Measurements from ENCODE around the gene CACNA2D3.

Gene CACNA2D3

GRCh38 chr3:54294214-54294613 is 171.9 kb downstream of the CACNA2D3 start:
- no peak for DNase-seq

DNA sequence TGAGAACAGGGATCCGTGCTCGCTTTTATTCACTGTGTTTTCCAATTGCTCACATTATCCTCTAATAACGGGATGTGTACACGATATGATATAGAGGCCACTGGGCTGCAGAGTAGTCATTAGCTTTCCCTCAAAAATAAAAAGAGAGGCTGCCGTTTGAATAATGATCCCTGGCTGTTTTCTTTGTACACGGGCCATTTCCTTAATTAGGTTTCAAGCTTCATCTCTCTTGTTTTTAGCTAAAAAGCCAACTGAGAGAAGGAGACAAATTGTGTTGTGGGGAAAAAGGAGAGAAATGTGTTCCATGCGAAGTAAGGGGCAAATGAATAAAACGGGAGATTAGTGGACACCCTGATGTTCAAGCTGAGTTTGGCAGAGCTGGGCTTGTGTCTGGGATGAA is 174.2 kb downstream of the CACNA2D3 start:
- no peak for DNase-seq

DNA sequence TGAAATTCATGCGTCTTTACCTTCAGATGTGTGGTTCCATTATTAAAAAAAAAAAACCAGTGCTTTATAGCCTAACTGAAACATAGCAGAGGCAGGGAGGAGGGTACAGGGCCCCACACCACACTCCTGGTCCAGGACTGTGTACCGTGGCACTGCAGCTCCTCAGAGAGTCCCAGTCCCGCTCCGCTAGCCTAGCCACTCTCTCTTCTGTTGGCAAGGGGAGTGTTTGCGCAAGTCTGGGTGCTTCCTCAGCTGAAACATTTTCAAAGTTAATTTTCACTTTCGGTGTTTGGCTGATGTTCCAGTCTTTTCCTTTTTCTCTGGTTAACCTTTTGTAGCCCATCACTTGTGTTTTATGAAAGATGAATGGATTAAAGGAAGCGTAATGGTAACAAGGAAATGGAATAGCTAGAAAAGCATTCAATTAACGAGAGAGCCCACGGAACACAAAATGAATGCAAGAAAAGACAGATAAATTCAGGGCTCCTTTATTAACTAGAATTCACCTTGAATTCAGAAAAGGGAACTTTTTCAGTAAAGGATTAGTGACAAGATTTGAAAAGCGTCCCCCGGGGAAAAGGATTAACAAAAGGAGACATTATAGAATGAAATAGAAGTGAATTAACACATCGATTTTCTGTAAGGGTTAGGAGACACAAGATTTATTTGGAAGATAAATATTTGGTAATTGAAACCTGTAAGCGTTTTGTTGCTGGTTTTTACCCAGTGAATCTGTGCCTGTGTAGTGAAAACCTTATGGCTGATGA is 177.0 kb downstream of the CACNA2D3 start:
- DNase-seq = peak; percentile 16

- no peak for DNase-seq
These were observed 181.4 kb downstream of the CACNA2D3 start for GRCh38 chr3:54303517-54304375.

GRCh38 chr3:54304877-54305276 is 182.5 kb downstream of the CACNA2D3 start:
- peak; percentile 46 for DNase-seq

- DNase-seq = peak; percentile 46
These were observed 183.2 kb downstream of the CACNA2D3 start for GRCh38 chr3:54305409-54306099.

DNA sequence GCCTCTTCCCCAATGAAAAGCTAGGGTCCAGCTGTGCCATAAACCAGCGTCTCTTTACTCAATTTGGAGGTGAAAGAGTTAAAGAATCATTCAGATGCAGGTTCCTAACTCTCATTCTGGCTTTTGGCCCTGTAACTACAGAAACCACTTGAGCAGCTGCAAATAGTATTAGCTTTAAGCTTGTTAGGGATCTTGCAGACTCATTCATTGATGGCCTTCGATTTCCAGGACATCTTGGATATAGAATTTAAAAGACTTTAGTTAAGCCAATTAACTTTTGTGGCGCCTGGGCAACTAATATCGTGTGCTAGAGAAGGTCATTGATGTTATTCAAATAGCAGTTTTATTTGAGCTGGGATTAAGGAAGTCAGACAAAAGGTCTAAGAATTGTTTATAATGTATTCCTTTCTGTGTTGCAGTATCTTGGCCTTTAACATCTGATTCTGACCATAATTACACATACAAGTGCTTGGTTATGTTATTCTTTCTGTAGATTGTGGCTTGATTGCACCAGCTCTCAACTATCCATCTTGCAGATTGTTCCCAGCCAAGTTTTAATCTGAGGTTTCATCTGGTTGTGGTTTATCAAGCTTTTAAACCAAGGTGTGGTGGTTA is 185.3 kb downstream of the CACNA2D3 start:
- peak; percentile 21 for DNase-seq

- DNase-seq = no peak
These were observed 187.2 kb downstream of the CACNA2D3 start for GRCh38 chr3:54309601-54310000.

GRCh38 chr3:54311211-54311747 is 188.9 kb downstream of the CACNA2D3 start:
- DNase-seq = no peak

DNA sequence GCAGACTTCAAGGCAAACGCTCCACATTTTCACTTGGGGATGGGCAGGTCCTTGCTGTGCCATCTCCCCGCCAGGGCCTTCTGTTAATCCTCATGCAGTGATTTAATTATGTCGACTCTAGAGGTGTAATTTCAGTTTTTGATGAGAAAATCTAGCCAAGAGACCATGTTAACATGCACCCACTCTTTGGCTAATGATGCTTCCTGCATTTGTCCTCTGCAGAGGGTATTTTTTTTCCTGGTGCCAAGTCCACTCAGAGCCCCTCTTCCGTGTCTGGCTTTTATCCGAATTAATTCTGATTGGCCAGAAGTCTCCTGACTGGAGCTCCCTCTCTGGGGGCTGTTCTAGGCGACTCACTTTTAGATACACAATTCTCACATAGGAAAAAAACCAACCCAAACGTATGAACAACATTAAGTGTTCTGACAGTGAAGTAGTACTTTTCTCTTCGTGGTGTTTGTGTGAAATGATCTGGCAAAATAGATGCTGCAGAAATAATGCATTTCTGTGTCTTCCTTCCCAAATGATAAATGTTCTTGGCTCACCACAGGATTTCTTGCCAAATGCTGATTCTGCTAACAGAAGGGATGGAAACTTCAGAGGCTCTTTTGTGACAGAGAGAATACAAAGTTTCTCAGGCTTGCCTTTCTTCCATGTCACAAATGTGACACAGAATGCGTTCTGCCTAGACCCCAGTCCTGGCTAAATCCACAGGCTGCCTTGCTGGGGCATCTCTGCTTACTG is 190.0 kb downstream of the CACNA2D3 start:
- DNase-seq = peak; percentile 49

GRCh38 chr3:54313418-54313817 is 191.1 kb downstream of the CACNA2D3 start:
- DNase-seq = no peak

- DNase-seq = no peak
These were observed 199.2 kb downstream of the CACNA2D3 start for GRCh38 chr3:54321520-54321919.

DNA sequence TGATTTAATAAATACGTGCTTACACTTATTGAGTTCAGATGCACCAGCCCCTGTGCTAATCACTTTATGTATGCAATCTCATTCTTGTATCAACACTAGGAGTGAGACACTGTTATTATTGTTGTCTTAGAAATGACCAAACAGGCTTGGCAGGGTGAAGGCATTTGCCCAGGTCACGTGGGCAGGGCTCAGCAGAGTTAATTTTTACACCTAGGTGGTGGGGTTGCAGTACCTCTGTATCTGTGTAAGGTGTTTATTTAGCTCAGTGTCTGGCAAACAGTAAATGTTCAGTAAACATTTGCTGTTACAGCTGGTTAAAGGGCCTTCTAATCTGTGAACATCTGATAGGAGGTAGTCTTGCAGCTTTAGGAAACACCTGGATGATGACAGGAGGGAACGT is 200.0 kb downstream of the CACNA2D3 start:
- no peak for DNase-seq

GRCh38 chr3:54324103-54324502 is 201.8 kb downstream of the CACNA2D3 start:
- DNase-seq = no peak

- no peak for DNase-seq
These were observed 204.6 kb downstream of the CACNA2D3 start for GRCh38 chr3:54326951-54327350.

GRCh38 chr3:54331341-54331740 is 209.0 kb downstream of the CACNA2D3 start:
- no peak for DNase-seq

DNA sequence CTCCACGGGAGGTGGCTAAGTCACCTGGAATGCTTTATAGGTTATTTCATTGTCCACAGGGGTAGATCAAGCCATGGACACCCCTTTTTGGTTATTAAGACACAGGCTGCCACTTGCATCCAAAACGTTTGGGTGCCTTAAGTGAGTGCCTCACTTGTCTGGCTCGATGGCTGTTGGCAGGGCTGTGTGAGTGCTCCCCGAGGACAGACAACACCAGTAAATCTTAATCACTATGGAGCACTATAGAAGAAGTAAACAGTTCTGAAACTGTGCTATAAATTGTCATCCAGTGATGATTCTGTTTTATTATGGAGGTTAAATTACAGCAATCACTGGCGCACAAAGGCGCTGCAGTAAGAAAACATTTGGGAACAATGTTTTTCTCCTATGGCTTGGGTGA is 215.5 kb downstream of the CACNA2D3 start:
- no peak for DNase-seq

- DNase-seq = no peak
These were observed 217.3 kb downstream of the CACNA2D3 start for GRCh38 chr3:54339608-54340007.

DNA sequence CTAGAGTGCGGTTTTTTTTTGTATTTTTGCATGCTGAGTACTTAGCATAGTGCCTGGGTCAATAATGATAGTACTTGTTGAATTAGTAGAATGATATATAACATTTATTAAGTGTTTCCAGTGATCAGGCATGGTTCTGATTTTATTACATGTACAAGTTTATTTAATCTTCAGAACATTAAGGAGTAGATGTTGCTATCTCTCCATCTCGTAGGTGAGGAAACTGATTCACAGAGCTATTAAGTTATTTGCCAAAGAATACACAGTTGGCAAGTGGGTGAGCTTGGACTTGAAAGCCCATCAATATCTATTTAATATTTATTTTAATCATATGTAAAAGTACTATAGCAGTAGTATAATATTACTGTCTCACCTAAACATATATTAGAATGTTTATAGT is 219.5 kb downstream of the CACNA2D3 start:
- DNase-seq = no peak

- peak; percentile 74 for DNase-seq
These were observed 220.3 kb downstream of the CACNA2D3 start for GRCh38 chr3:54342676-54343075.

- DNase-seq = no peak
These were observed 221.1 kb downstream of the CACNA2D3 start for GRCh38 chr3:54343495-54343894.

Data from NCI-H1092 treated with DMSO at 0.1 percent for 48 hours (cell line).